RWPE2 (cell line): ENCODE results near the gene PRDM1.

ENCODE experiments used
- ATAC-seq: fragments of 200-7000 bp; cut with Tn5 transposase; 3 replicates; pipeline ENCODE4 v1.9.1; 2021; ENCODE audit warnings: low read depth
- DNase-seq: peaks from one replicate; pipeline ENCODE4 v3.0.0-alpha.2; 2020; ENCODE audit warnings: low spot score
- H3K27ac ChIP-seq: fragments of 450-650 bp; 2 replicates; pipeline ENCODE4 v1.5.1; 2017; ENCODE audit warnings: mild to moderate bottlenecking; ENCODE audit not compliant: poor library complexity, severe bottlenecking
- H3K27me3 ChIP-seq: fragments of 250-450 bp; sonication (Bioruptor Pico); 2 replicates; pipeline ENCODE4 v1.5.1; 2021; ENCODE audit warnings: mild to moderate bottlenecking, moderate library complexity; ENCODE audit not compliant: insufficient read depth, poor library complexity, severe bottlenecking
- H3K36me3 ChIP-seq: fragments of 250-450 bp; sonication (Bioruptor Pico); 2 replicates; pipeline ENCODE4 v1.5.1; 2020; ENCODE audit warnings: low read depth, mild to moderate bottlenecking, moderate library complexity
- H3K4me1 ChIP-seq: fragments of 250-450 bp; sonication (Bioruptor Pico); 2 replicates; pipeline ENCODE4 v1.5.1; 2021; ENCODE audit warnings: mild to moderate bottlenecking, moderate library complexity; ENCODE audit not compliant: insufficient read depth, poor library complexity, severe bottlenecking
- H3K4me3 ChIP-seq: fragments of 250-450 bp; sonication (Bioruptor Pico); 2 replicates; pipeline ENCODE4 v1.5.1; 2021; ENCODE audit warnings: mild to moderate bottlenecking, moderate library complexity; ENCODE audit not compliant: severe bottlenecking
- H3K9me3 ChIP-seq: fragments of 250-450 bp; sonication (Bioruptor Pico); 2 replicates; pipeline ENCODE4 v1.5.1; 2021; ENCODE audit warnings: mild to moderate bottlenecking, moderate library complexity; ENCODE audit not compliant: severe bottlenecking
- TF ChIP-seq, protein P1 (sequence below): fragments of 450-650 bp; IDR thresholded peaks from one replicate; pipeline ENCODE4 v1.5.1; 2017; ENCODE audit warnings: mild to moderate bottlenecking, moderate library complexity; ENCODE audit not compliant: poor library complexity, severe bottlenecking

Gene PRDM1

DNA sequence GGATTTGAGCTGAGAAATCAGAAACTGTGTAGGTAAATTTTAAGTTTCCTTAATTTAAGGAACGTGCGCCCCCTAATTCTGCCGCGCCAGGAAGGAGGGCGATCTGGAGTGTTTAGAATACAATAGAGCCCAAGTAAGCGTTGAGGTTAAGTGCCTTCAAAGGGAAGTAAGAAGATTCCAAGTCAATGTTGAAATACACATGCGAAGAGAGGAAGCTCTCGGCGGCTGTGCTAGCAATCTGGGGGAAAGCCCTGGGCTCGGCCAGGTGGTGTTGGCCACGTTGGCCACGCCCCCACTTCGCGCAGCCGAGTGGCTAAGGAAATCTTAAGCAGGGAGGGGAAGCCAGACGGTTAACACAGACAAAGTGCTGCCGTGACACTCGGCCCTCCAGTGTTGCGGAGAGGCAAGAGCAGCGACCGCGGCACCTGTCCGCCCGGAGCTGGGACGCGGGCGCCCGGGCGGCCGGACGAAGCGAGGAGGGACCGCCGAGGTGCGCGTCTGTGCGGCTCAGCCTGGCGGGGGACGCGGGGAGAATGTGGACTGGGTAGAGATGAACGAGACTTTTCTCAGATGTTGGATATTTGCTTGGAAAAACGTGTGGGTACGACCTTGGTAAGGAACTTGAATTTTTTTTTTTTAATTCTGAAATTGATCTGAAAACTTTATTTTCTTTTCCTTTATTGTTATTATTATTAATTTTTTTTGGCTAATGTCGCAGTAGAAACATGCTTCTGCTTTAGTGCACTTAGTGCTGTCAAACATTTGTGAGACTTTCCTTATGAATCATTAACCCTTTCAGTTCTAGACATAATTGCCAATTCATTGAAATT is at the start of gene PRDM1:
Gene PRDM1, plus strand, starts transcription at position 353 of the 830 bp plus-strand sequence. Its CDS starts 218 bp downstream, at position 571.
- DNase-seq (peak; percentile 91), ATAC-seq (peak; percentile 88)
- Histone ChIP-seq H3K9me3 (no peaks in the 10 kb centered on the region), H3K4me3 (peak within 1 kb of the TSS; percentile 46), H3K36me3 (peaks cover 25% of the 10 kb centered on the region), H3K4me1 (peaks cover 27% of the 10 kb centered on the region), H3K27me3 (no peaks in the 10 kb centered on the region), H3K27ac (peak within 1 kb of the TSS; percentile 82)
- TF ChIP-seq, protein P1, sequence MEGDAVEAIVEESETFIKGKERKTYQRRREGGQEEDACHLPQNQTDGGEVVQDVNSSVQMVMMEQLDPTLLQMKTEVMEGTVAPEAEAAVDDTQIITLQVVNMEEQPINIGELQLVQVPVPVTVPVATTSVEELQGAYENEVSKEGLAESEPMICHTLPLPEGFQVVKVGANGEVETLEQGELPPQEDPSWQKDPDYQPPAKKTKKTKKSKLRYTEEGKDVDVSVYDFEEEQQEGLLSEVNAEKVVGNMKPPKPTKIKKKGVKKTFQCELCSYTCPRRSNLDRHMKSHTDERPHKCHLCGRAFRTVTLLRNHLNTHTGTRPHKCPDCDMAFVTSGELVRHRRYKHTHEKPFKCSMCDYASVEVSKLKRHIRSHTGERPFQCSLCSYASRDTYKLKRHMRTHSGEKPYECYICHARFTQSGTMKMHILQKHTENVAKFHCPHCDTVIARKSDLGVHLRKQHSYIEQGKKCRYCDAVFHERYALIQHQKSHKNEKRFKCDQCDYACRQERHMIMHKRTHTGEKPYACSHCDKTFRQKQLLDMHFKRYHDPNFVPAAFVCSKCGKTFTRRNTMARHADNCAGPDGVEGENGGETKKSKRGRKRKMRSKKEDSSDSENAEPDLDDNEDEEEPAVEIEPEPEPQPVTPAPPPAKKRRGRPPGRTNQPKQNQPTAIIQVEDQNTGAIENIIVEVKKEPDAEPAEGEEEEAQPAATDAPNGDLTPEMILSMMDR, result peak; percentile 53

DNA sequence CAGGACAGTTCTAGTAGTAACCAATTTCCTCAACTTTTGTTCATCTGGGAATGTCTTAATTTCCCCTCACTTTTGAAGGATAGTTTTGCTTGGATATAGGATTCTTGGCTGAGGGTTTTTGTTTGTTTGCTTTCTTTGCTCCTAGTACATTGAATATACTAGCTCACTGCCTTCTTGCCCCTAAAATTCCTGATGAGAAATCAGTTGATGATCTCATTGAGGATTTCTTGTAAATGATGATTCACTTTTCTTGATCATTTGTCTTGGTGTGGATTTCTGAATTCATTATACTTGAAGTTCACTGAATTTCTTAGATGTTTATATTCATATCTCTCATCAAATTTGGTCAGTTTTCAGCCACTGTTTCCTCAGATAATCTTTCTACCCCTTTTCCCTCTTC is 49.1 kb upstream of the PRDM1 start:
- no peaks in the 10 kb centered on the region for H3K4me1 ChIP-seq
- ATAC-seq, result peak; percentile 76
- H3K27me3 ChIP-seq, result no peaks in the 10 kb centered on the region
- no peak for DNase-seq
- TF ChIP-seq, protein P1, result no peak
- H3K27ac ChIP-seq, result peak overlapping the region; percentile 35
- no peaks in the 10 kb centered on the region for H3K9me3 ChIP-seq
- no peaks in the 10 kb centered on the region for H3K36me3 ChIP-seq
- H3K4me3 ChIP-seq, result no peak overlapping the region

DNA sequence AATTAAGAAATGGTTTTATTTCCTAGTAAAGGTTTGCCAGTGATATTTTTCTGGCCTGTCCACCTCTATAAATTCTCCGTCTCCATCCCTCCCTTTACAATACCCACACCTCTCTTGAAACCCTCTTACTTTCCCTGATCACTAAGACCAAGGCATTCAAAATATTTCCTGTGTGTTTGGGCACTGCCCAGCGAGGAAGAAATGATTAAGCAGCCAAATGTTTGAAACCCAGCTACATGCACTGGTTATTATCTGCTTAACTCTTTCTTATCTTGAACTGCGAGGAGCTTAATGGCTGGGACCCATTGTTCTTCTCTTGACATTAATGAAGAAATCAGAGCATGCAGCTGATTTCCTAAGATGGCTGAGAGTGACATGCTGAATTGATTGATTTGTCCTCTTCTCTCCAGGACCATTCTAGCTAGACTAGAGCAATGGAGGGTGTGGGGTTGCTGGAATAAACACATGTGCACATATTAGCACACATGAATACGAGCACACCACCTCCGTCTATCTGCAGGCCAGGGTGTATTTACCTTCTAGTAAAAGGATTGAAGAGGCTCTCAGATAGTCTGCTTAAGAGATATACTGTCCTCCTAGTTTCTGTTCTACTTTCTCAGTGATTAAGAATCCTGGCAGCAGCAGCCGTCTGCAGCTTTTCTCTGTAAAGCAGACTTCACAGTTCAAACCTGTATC is 46.1 kb upstream of the PRDM1 start:
- H3K27me3 ChIP-seq, result no peaks in the 10 kb centered on the region
- DNase-seq (no peak), ATAC-seq (no peak)
- TF ChIP-seq, protein P1, result no peak
- H3K4me3 ChIP-seq, result no peak overlapping the region
- H3K4me1 ChIP-seq, result no peaks in the 10 kb centered on the region
- H3K27ac ChIP-seq, result no peak overlapping the region
- no peaks in the 10 kb centered on the region for H3K9me3 ChIP-seq
- H3K36me3 ChIP-seq, result no peaks in the 10 kb centered on the region

DNA sequence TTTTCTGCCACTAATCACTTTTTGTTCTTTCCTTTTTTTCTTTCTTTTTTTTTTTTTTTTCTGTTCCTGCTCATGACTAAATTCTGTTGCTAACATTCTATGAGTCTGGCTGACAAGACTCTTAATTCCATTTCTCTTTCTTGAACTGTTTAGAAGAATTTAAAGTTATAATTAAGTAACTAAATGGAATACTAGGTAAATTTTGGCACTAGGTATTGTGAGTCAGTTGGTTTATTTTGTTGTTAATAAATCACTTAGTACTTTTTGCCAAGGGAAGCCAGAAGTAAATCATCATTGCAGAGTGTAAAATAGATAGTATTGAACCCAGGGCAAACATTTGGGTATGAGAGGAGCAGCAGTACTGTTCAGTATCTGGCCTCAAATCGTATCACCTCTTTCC is 42.0 kb upstream of the PRDM1 start:
- H3K36me3 ChIP-seq, result no peaks in the 10 kb centered on the region
- DNase-seq (no peak), ATAC-seq (no peak)
- no peaks in the 10 kb centered on the region for H3K4me1 ChIP-seq
- TF ChIP-seq, protein P1, result no peak
- H3K4me3 ChIP-seq, result no peak overlapping the region
- H3K27ac ChIP-seq, result no peak overlapping the region
- no peaks in the 10 kb centered on the region for H3K27me3 ChIP-seq
- H3K9me3 ChIP-seq, result no peaks in the 10 kb centered on the region
